ENCODE results near the gene MLF2.

Gene MLF2

GRCh38 chr12:6701078-6701768 lies 51.7 kb downstream of the MLF2 start:
- H3K27ac ChIP-seq = no peak overlapping the region
- TF ChIP-seq CTCF (conservative IDR thresholded peaks at IDR 0.05) (no peak), ZFX (IDR thresholded peaks at IDR 0.05) (no peak)

GRCh38 chr12:6700646-6701051 lies 52.3 kb downstream of the MLF2 start, which contains the start of gene PIANP:
PIANP (minus strand) TSS chr12:6700815; CDS start chr12:6698061, 2,754 bp downstream.
- no peak within 1 kb of the TSS for H3K27ac ChIP-seq
- TF ChIP-seq ZFX (IDR thresholded peaks at IDR 0.05) (no peak), CTCF (conservative IDR thresholded peaks at IDR 0.05) (no peak)

- no peak for TF ChIP-seq CTCF (conservative IDR thresholded peaks at IDR 0.05)
- no peak for TF ChIP-seq ZFX (IDR thresholded peaks at IDR 0.05)
- no peak overlapping the region for H3K27ac ChIP-seq
These were observed 52.8 kb downstream of the MLF2 start for GRCh38 chr12:6699989-6700645.

- H3K27ac ChIP-seq = no peak overlapping the region
- TF ChIP-seq CTCF (conservative IDR thresholded peaks at IDR 0.05) (no peak), ZFX (IDR thresholded peaks at IDR 0.05) (no peak)
These were observed 53.5 kb downstream of the MLF2 start for GRCh38 chr12:6699259-6699988.

GRCh38 chr12:6698352-6699046 lies 54.4 kb downstream of the MLF2 start:
- no peak for TF ChIP-seq ZFX (IDR thresholded peaks at IDR 0.05)
- no peak for TF ChIP-seq CTCF (conservative IDR thresholded peaks at IDR 0.05)
- no peak overlapping the region for H3K27ac ChIP-seq
